22Rv1 (cell line): ENCODE results near the gene RICTOR.

Source experiments
- H3K27ac ChIP-seq: fragments of 450-650 bp; 2 replicates; pipeline ENCODE4 v1.5.1; 2017
- CTCF ChIP-seq: fragments of 450-650 bp; IDR thresholded peaks from 2 replicates; pipeline ENCODE4 v1.5.1; 2017; ENCODE audit warnings: mild to moderate bottlenecking
- ZFX ChIP-seq: fragments of 450-650 bp; IDR thresholded peaks from 2 replicates; pipeline ENCODE4 v1.6.1; 2017; ENCODE audit warnings: antibody characterized with exemption, borderline replicate concordance

The RICTOR gene

GRCh38 chr5:39024884-39025283 is 49.3 kb downstream of the RICTOR start:
- TF ChIP-seq CTCF (no peak), ZFX (no peak)
- no peak overlapping the region for H3K27ac ChIP-seq

GRCh38 chr5:39024005-39024404 is 50.2 kb downstream of the RICTOR start:
- no peak for TF ChIP-seq ZFX
- TF ChIP-seq CTCF, result no peak
- no peak overlapping the region for H3K27ac ChIP-seq

- no peak for TF ChIP-seq ZFX
- TF ChIP-seq CTCF, result no peak
- no peak overlapping the region for H3K27ac ChIP-seq
Observed at GRCh38 chr5:39023121-39023520, 51.1 kb downstream of the RICTOR start.

- TF ChIP-seq ZFX, result no peak
- no peak for TF ChIP-seq CTCF
- no peak overlapping the region for H3K27ac ChIP-seq
Observed at GRCh38 chr5:39022151-39022550, 52.0 kb downstream of the RICTOR start.

- TF ChIP-seq ZFX (no peak), CTCF (no peak)
- no peak overlapping the region for H3K27ac ChIP-seq
Observed at GRCh38 chr5:39021413-39021812, 52.8 kb downstream of the RICTOR start.

- TF ChIP-seq ZFX, result no peak
- no peak for TF ChIP-seq CTCF
- no peak overlapping the region for H3K27ac ChIP-seq
Observed at GRCh38 chr5:39020458-39020857, 53.7 kb downstream of the RICTOR start.

- no peak overlapping the region for H3K27ac ChIP-seq
- TF ChIP-seq ZFX (no peak), CTCF (no peak)
Observed at GRCh38 chr5:39019254-39019653, 54.9 kb downstream of the RICTOR start.
